Heart left ventricle (tissue), 13 donors: ENCODE measurements around the gene ANKRD37.

Experiments used
- CTCF ChIP-seq, 12 donors: fragments of 200-600 bp; sonication (generic) in 4 of 12; IDR thresholded peaks; one replicate each; pipeline versions ENCODE4 v1.5.0 to v1.8.0; 2018 to 2022; ENCODE audit warnings: antibody characterized with exemption in 12 of 12, mild to moderate bottlenecking in 5 of 12
- POLR2A ChIP-seq, 2 donors: fragments of 450-650 bp; IDR thresholded peaks; one replicate each; pipeline ENCODE4 v1.6.1; 2017; ENCODE audit warnings: antibody characterized with exemption in 2 of 2, mild to moderate bottlenecking in 2 of 2, moderate library complexity in 2 of 2
- donor health status: ischemic (EF 13 %, LVEDD 7.1; RV severe dilation, severe dysfunction).
- donor health status: DM: no; HTN: yes; CAD: no.
- donor health status: DM: no; HTN: no; CAD: no.
- donor health status: ischemic (EF 25% LVEDD 6.9; RV normal size, moderate dysfunction).
- donor health status: ischemic (EF 25% LVEDD 5.7; RV mildly dilated, moderate dysfunction).
- donor health status: ischemic (EF 35%, LVEDD 5.7; RV mildly dilated, moderate dysfunction).
- donor health status: nonischemic (EF 11% LVEDD 7.7; RV severe dilation, severe dysfunction).
- donor health status: DM: yes; HTN: yes; CAD: no.
- donor health status: PGD.
- donor health status: ischemic (EF 29% LVEDD 5.4; RV normal size, mild dysfunction).
- donor health status: nonischemic (EF 23%, LVEDD 6.1; RV moderate dilation, normal function).

- no peak for TF ChIP-seq CTCF (IDR thresholded peaks at IDR 0.05)
- TF ChIP-seq POLR2A (IDR thresholded peaks at IDR 0.05) = no peak
These were observed 22.1 kb upstream of the ANKRD37 start for GRCh38 chr4:185374573-185374972.
